Iris pigment epithelial cell (primary cell): Measurements from ENCODE around the gene LIN7B.
A peak's percentile ranks its signal among the peaks of the same experiment; 100 is the strongest.
"Not testable (repeated sequence)": the region's sequence is repeated elsewhere in the genome, so short reads cannot be mapped to it uniquely, and the experiment has no call there.

Source experiments
- DNase-seq: peaks from one replicate; pipeline ENCODE4 v3.0.0-alpha.2; 2011; ENCODE audit warnings: low read depth

The LIN7B gene

DNA sequence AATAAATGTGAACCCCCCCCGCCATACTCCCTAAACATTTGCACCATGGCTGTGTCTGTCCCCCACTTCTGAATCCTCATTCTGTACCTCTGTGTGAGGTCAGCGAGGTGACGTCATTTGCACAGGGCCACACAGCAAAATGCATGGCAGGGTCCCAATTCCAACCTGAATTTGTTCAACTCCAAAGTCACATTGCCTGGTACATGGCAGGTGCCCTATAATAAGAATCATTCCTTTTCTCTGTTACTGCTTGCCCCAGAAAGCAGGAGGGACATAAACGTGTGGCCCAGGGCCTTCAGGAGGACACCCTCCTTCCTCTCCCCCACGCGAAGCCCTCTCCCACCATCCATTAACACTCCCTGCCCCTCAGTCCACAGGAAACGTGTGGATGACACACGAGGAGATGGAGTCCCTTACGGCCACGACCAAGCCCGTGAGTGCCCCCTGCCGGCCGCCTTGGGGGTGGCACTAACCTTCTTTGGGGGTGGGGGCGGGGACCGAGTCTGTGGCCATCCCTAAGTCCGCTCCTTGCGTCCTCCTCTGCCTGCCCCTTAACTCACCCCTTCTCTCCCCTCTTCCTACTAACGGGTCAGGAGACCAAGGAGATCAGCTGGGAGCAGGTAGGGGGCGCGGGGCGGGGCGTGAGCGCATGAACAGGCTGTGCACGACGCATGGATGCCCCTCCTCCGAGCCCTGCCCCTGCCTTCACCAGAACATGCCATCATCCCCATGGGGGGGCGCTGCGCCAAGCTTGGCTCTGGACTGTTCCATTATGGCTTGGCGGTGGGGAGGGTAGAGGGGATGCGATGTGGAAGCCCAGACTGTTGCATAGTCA, 31.6 kb downstream of the LIN7B start:
- peak; percentile 70 for DNase-seq

DNA sequence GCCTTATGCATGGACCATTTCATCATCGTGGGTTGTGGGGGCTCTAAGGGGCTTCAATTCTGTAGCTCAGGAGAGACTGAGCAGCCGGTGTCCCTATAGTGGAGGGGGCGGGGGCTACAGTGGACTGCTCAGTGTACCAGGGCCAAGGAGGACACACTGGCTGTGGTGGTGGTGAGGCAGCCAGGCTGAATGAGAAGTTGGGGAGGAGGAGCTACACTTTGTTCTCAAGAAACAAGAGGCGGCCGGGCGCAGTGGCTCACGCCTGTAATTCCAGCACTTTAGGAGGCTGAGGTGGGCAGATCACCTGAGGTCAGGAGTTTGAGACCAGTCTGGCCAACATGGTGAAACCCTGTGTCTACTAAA, 32.2 kb downstream of the LIN7B start:
- DNase-seq = not testable (repeated sequence)

GRCh38 chr19:49148044-49148682, 34.0 kb downstream of the LIN7B start:
- no peak for DNase-seq

DNA sequence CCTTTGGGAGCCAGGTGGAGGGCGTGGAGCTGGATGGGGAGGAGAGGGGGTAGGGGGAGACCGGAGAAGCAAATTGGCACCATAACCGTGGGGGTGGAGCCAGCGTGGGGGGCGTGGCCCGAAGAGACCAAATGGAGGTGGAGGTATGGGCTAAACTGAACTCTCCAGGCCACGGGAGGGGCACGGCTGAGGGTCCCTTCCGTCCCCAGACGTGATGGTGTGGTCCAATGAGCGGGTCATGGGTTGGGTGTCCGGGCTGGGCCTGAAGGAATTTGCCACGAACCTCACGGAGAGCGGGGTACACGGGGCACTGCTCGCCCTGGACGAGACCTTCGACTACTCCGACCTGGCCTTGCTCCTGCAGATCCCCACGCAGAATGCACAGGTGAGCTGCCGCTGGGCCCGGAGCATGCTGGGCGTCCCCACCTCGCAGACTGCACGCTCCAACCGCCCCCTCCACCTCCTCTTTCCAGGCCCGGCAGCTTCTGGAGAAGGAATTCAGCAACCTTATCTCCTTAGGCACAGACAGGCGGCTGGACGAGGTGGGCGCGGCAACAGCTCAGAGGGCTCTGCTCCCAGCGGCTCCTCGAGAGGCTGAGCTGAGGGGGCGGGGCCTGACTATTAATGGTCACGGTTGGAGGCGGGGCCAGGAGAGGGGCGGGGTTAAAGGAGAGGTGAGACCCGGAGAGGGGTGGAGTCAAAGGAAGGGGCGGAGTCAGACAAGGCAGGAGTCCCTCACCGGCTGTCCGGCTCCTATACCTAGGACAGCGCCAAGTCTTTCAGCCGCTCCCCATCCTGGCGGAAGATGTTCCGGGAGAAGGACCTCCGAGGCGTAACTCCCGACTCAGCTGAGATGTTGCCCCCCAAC, 34.8 kb downstream of the LIN7B start:
- peak; percentile 88 for DNase-seq

DNA sequence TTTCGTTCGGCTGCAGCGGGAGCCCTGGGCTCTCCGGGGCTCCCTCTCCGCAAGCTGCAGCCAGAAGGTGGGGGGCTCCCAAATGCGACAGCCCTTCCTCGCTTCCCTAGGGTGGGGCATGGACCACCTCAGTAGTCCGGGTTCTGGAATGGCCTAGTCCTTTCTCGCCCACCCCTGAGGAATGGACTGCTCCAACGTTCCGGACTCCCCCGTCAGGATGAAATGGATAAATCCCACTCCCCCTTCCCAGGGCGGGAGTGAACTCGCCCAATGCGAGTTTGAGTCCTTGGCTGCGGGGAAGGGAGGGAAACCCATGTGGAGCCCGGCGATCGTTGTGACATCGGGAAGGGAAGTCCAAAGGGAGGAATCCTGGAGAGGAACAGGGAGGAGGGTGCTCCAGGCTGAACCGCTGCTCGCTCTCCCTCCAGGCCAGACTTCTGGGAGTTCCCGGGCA, 35.5 kb downstream of the LIN7B start:
- DNase-seq = peak; percentile 78

GRCh38 chr19:49150106-49150943, 36.2 kb downstream of the LIN7B start:
- peak; percentile 79 for DNase-seq

DNA sequence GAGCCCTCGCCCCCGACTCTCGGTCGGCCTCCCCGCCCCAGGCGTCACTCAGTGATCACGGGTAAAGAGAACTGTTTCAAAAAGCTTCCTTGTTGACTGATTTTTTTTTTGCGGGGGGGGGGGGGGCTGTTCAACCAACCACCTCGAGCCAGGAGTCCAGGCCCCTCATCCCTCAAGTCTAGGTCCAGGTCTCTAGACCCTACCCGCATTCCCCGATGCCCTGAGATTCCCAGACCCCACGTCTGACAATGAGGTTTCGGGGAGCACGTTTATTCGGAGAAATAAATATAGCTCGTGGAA, 36.7 kb downstream of the LIN7B start:
- DNase-seq = no peak

DNA sequence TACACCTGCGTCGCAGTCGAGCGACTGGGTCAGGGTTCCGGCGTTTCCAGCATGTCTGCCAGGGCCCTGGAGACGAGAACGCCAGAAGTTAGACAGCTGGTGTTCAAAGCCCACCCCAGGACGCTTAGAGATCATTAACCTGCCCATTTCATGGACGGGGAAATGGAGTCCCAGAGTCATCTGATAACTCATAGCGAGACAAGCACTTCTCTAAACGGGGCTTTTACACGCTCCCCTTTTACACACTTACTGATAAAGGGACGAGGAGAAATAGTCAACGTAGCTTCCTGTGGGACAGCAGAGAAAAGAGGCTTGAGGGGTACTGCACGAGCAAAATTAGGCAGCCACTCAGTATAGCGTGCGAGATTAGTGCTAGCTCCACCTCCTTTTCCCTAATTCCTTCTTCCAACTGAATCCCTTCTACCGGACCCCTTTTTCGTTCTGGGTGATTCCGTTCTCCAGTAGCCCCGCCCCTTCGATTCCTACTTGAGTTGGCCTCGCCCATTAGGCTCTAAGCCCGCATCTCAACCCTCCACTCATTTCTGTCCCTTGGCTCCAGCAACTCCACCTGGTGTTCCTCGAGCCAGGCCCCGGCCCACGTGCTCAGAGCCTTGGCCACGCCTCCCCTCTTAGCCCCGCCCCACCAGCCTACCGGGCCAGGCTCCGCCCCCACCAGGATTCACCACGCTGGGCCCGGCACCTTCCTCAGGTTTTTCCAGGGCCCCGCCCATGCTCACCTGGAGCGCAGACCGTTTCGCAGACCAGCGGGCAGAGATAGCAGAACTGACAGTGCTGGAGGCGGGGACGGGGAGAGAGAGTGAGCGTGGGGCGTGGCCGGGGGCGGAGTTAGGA, 37.3 kb downstream of the LIN7B start:
- peak; percentile 41 for DNase-seq

- DNase-seq = no peak
Measured at GRCh38 chr19:49152119-49152550, 38.0 kb downstream of the LIN7B start.

GRCh38 chr19:49153167-49153809, 39.1 kb downstream of the LIN7B start:
- DNase-seq = no peak

DNA sequence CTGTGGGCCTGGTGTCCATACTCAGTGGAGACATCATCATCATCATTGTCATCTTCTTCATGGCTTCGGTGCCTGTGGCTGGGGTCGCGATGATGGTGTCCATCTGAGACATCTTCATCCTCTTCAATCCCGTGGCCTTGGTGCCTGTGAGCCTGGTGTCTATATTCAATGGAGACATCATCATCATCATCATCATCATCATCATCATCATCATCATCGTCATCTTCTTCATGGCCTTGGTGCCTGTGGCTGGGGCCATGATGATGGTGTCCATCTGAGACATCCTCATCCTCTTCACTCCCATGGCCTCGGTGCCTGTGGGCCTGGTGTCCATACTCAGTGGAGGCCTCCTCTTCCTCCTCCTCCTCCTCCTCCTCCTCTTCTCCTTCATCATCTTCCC, 40.1 kb downstream of the LIN7B start:
- no peak for DNase-seq

DNA sequence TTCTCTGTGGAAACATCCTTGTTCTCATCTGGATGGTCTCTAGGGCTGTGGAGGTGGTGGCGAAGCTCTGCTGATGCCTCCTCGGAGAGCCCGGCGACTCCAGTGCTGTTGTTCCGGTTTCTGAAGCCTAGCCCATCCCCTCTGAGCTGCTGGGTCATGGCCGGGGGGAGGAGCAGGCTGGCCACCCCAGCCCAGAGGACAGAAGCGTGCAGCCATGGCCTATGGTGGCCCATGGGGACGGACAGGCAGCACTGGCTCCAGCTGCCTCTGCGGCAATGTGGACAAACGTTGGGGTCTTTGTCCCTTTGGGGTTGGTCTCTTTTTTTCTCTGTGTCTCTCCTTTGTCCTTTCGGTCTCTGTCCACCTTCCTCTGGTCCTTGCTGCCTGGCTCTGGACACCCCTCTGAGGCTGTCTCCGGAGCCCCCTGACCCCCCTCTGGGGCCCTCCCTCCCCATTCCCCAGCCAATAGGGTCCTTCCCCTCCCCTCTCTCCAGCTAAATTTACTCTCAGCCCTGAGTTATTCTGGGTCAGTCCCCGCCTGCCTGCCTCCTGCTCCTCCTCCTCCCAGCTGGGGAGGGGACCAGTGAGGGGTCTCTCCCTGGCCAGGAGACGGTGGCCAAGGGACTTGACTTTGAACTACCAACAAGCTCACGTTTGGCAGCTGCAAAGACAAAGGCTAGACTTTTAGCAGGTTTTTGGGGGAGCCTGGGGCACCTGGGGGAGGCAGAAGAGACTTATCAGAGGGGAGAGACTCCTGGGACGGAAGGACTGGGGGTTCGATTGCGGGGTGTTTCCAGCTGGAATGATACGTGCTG, 41.0 kb downstream of the LIN7B start, which contains the start of gene HRC:
Gene HRC, minus strand, starts transcription at position 392 of the 815 bp plus-strand sequence. Its CDS starts 159 bp downstream, at position 233.
- DNase-seq = no peak

GRCh38 chr19:49155820-49156346, 41.7 kb downstream of the LIN7B start:
- DNase-seq = no peak

DNA sequence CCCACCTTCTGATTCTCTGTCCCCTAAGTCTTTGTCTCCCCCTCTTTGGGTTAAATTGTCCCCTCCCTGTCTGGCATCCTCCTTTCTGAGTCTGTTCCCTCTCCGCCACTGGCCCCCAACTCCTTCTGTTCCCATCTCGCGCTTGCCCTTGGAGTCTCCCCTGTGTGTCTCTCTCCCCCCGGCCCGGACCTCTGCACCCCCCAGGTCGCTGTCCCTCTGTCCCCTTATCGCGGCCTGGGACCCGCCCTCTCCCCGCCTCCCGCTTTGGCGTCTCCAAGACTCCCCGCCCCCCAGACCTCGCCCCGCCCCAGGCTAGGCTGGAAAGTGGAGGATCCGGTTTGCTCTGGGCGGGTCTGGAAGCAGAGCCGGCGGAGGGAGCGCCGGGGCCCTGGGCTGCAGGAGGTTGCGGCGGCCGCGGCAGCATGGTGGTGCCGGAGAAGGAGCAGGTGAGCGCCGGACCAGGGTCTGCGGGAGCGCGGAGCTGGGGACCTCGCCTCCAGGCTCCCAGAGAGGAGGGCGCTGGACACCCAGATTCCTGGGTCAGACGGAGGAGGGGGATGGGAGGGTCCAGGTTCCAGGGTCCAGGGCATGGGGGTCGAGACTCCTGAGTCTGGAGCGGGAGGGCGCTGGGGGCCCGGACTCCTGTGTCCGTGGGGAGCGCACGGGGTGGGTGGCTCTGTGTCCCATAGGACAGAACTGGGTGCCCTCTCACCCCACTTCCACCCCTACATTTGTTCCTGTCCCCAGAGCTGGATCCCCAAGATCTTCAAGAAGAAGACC, 43.5 kb downstream of the LIN7B start, which contains the start of gene TRPM4:
Gene TRPM4, plus strand, starts transcription at position 348 of the 780 bp plus-strand sequence. Its CDS starts 75 bp downstream, at position 423.
- DNase-seq = peak; percentile 74

DNA sequence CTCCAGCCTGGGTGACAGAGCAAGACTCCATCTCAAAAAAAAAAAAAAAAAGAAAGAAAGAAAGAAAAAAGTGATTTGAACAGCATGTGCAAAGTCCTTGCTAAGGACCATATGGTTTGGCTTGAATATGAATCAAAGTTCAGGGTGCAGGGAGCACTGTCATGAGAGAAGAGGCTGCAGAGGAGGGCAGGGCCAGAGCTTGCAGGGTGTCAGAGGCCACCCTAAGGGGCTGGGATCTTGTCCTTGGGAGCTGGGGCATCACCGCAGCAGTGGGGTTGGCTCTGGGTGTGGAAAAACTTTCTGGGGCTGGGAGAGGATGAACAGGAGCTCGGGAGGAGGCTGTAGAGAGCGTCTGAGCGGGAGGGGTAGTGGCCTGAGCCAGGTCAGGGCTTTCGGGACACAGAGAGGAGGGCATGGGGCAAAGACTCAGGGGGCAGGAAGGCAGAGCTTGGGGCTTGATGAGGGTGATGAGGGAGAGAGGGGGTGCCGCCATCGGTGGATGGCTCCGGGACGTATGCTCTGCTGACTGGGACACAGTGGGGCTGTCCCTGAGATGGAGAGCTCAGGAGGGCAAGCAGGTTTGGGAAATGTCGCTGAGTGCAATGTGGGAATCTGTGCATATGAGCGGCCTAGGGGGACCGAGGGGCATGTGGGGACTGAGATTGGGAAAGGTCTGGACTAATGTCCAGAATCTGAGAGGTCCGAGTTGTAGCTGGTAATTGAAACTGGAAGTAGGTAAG, 46.5 kb downstream of the LIN7B start:
- no peak for DNase-seq

GRCh38 chr19:49161987-49162386, 47.8 kb downstream of the LIN7B start:
- peak; percentile 69 for DNase-seq

DNA sequence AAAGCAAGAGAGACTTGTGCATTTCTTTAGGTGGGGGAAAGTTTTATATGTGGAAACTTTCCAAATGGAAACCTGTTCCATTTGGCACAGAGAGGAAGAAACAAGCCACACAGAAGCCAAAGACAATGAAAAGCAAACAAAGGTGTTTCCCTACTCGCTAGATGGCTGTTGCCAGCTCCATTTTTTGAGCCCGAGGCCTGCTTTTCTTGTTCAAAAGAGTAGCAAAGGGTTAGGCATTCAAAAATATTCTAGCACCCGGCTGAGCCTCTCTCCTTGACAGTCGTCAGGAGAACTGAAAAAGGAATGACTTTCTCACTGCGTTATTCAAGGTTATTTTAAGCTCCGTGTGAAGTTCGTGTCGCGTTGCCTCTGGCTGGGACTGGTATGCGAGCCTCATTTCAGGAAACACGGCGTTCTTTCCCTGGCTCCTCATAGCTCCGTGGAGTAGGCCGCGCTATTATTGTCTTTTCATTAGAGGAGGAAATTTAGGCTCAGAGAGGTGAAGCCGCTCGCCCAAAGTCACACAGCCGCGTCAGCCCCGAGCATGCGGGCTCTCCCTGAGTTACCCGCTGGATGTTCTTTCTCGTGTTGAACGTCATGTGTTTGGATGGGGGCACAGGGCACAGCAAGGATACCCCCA, 51.1 kb downstream of the LIN7B start:
- DNase-seq = no peak
